ENCODE data around the gene COL9A3.

COL9A3 gene

GRCh38 chr20:62824476-62825332 lies 7.9 kb downstream of the COL9A3 start:
- DNase-seq: no peak

GRCh38 chr20:62825333-62825985 lies 8.6 kb downstream of the COL9A3 start:
- DNase-seq: no peak

- no peak for DNase-seq
Observed at GRCh38 chr20:62825986-62826645, 9.3 kb downstream of the COL9A3 start.

GRCh38 chr20:62826646-62827310 lies 9.9 kb downstream of the COL9A3 start:
- no peak for DNase-seq

GRCh38 chr20:62827311-62828038 lies 10.6 kb downstream of the COL9A3 start:
- DNase-seq: no peak

GRCh38 chr20:62828051-62828450 lies 11.2 kb downstream of the COL9A3 start:
- DNase-seq: no peak

- DNase-seq: no peak
Observed at GRCh38 chr20:62828511-62829230, 11.8 kb downstream of the COL9A3 start.

GRCh38 chr20:62829231-62830230 lies 12.7 kb downstream of the COL9A3 start:
- no peak for DNase-seq

GRCh38 chr20:62830251-62830650 lies 13.4 kb downstream of the COL9A3 start:
- no peak for DNase-seq

GRCh38 chr20:62830821-62831220 lies 14.0 kb downstream of the COL9A3 start:
- no peak for DNase-seq

- no peak for DNase-seq
Observed at GRCh38 chr20:62831361-62831788, 14.5 kb downstream of the COL9A3 start.

- no peak for DNase-seq
Observed at GRCh38 chr20:62831854-62832211, 15.0 kb downstream of the COL9A3 start.

- DNase-seq: no peak
Observed at GRCh38 chr20:62832212-62832922, 15.5 kb downstream of the COL9A3 start.

- DNase-seq: no peak
Observed at GRCh38 chr20:62832951-62833391, 16.1 kb downstream of the COL9A3 start.

GRCh38 chr20:62834967-62835730 lies 18.3 kb downstream of the COL9A3 start:
- no peak for DNase-seq

- DNase-seq: no peak
Observed at GRCh38 chr20:62835931-62836861, 19.3 kb downstream of the COL9A3 start.

- no peak for DNase-seq
Observed at GRCh38 chr20:62836967-62837490, 20.2 kb downstream of the COL9A3 start.

GRCh38 chr20:62837790-62838127 lies 20.9 kb downstream of the COL9A3 start:
- no peak for DNase-seq
